ENCODE measurements around the gene PVALEF.

GRCh38 chr17:81159611-81160265 lies 5.6 kb upstream of the PVALEF start:
- TF ChIP-seq CTCF (conservative IDR thresholded peaks at IDR 0.05 in 1 of 2, IDR thresholded peaks at IDR 0.05 in 1 of 2; ENCODE audit: low read depth in 1 of 2, low read length in 2 of 2) (no peak), EZH2 (IDR thresholded peaks at IDR 0.05; ENCODE audit: low read length, missing control alignments) (no peak)
